Endothelial cell of umbilical vein (primary cell): ENCODE measurements around the gene LRRC66. TPM values are rescaled to one million over a fixed set of nuclear protein-coding genes. Genes with fewer than 3 reads are reported as not detected.

Experiments used
- BruUV-seq: library from RNA; stranded (reverse); fragments of 400-500 nt; replicated peaks from 2 replicates; lab custom pipeline; 2021; lab: Mats Ljungman, UMichigan
- CTCF ChIA-PET: fragments of 300-600, 350-600 bp; sonication (Branson Sonifier 250); formaldehyde crosslinking; loops from one replicate; lab custom pipeline; 2021; ENCODE audit warnings: antibody characterized with exemption, inconsistent platforms; lab: Charles Lee
- POLR2A ChIA-PET: fragments of 300-600, 350-600 bp; sonication (Branson Sonifier 250); formaldehyde crosslinking; loops from one replicate; lab custom pipeline; 2021; ENCODE audit warnings: antibody characterized with exemption, inconsistent platforms; lab: Charles Lee
- DNase-seq: peaks from one replicate; pipeline ENCODE4 v3.0.0-alpha.2; 2011; ENCODE audit warnings: low read depth, low spot score
- FAIRE-seq: peaks from 2 replicates; lab custom pipeline; 2011; peaks lifted over from hg19 to GRCh38; lab: Jason Lieb, UNC
- H2AFZ ChIP-seq: 2 replicates; pipeline ENCODE4 v1.6.0; 2012; ENCODE audit warnings: low read depth, low read length, control low read depth, inconsistent platforms
- H3K27ac ChIP-seq: 2 replicates; pipeline ENCODE4 v1.5.1; 2011; ENCODE audit warnings: low read depth, mild to moderate bottlenecking, control low read depth, low read length, moderate library complexity; ENCODE audit not compliant: insufficient read depth
- H3K27me3 ChIP-seq, 2 experiments: 2 replicates each; pipeline versions ENCODE4 v1.6.0 to v1.6.1; 2011; ENCODE audit warnings: low read length in 2 of 2, mixed read lengths in 1 of 2; ENCODE audit not compliant: control insufficient read depth in 2 of 2, insufficient read depth in 2 of 2
- H3K36me3 ChIP-seq, 2 experiments: 2 replicates in 1 of 2; 3 replicates in 1 of 2; pipeline ENCODE4 v1.5.1; 2011; ENCODE audit warnings: low read length in 2 of 2, mild to moderate bottlenecking in 1 of 2, moderate library complexity in 1 of 2; ENCODE audit not compliant: control insufficient read depth in 2 of 2, insufficient read depth in 2 of 2; ENCODE audit errors: extremely low read depth in 1 of 2
- H3K4me1 ChIP-seq: 3 replicates; pipeline ENCODE4 v1.5.1; 2011; ENCODE audit warnings: mild to moderate bottlenecking, low read length; ENCODE audit not compliant: control insufficient read depth, insufficient read depth; ENCODE audit errors: extremely low read depth
- H3K4me2 ChIP-seq: 2 replicates; pipeline ENCODE4 v1.6.1; 2011; ENCODE audit warnings: low read length, control low read depth, mixed read lengths; ENCODE audit not compliant: insufficient read depth
- H3K4me3 ChIP-seq, 3 experiments: fragments of 200-600 bp in 1 of 3; sonication (generic), shearing (Covaris generic) in 1 of 3; replicated peaks in 1 of 3; 2 replicates each; pipeline ENCODE4 v1.5.1; 2011 to 2016; ENCODE audit warnings: control low read depth in 3 of 3, low read length in 3 of 3, mild to moderate bottlenecking in 2 of 3, inconsistent platforms in 1 of 3, low read depth in 1 of 3, moderate library complexity in 1 of 3; ENCODE audit not compliant: insufficient read depth in 1 of 3
- H3K79me2 ChIP-seq: 2 replicates; pipeline ENCODE4 v1.6.0; 2012; ENCODE audit warnings: low read length, inconsistent platforms; ENCODE audit not compliant: control insufficient read depth, insufficient read depth
- H3K9ac ChIP-seq: replicated peaks from 2 replicates; pipeline ENCODE3; 2011; ENCODE audit warnings: low read length, control low read depth; ENCODE audit not compliant: insufficient read depth; ENCODE audit errors: extremely low read depth
- H3K9me1 ChIP-seq: replicated peaks from 3 replicates; pipeline ENCODE4 v1.6.0; 2011; ENCODE audit warnings: mild to moderate bottlenecking, low read length; ENCODE audit not compliant: control insufficient read depth, insufficient read depth; ENCODE audit errors: extremely low read depth
- H3K9me3 ChIP-seq: replicated peaks from 2 replicates; pipeline ENCODE4 v1.5.1; 2012; ENCODE audit warnings: low read length, inconsistent platforms; ENCODE audit not compliant: control insufficient read depth, insufficient read depth
- H4K20me1 ChIP-seq: replicated peaks from 2 replicates; pipeline ENCODE3; 2011; ENCODE audit warnings: mild to moderate bottlenecking, low read length; ENCODE audit not compliant: control insufficient read depth, insufficient read depth; ENCODE audit errors: extremely low read depth
- CTCF ChIP-seq, 2 donors: IDR thresholded peaks; 1 replicate in 1 of 2; 2 replicates in 1 of 2; pipeline ENCODE4 v1.5.1; 2011; ENCODE audit warnings: low read length in 2 of 2, mild to moderate bottlenecking in 2 of 2, moderate library complexity in 2 of 2, control low read depth in 1 of 2, inconsistent platforms in 1 of 2, low read depth in 1 of 2; ENCODE audit not compliant: insufficient read depth in 1 of 2; ENCODE audit errors: extremely low read depth in 1 of 2
- EZH2 ChIP-seq: IDR thresholded peaks from 2 replicates; pipeline ENCODE4 v1.6.1; 2012; ENCODE audit warnings: borderline replicate concordance, low read depth, mild to moderate bottlenecking, moderate library complexity, low read length, inconsistent platforms; ENCODE audit not compliant: severe bottlenecking
- FOS ChIP-seq: IDR thresholded peaks from 2 replicates; pipeline ENCODE4 v1.6.1; 2011; ENCODE audit warnings: mild to moderate bottlenecking, low read length, moderate library complexity, borderline replicate concordance; ENCODE audit not compliant: insufficient read depth
- GATA2 ChIP-seq: IDR thresholded peaks from 2 replicates; pipeline ENCODE4 v1.7.0; 2011; ENCODE audit warnings: low read depth, mild to moderate bottlenecking, moderate library complexity, mixed read lengths, low read length; ENCODE audit not compliant: insufficient read length, insufficient read depth
- JUN ChIP-seq: IDR thresholded peaks from 2 replicates; pipeline ENCODE4 v1.6.1; 2011; ENCODE audit warnings: borderline replicate concordance, low read depth; ENCODE audit not compliant: insufficient read length, insufficient read depth
- MAX ChIP-seq: IDR thresholded peaks from 2 replicates; pipeline ENCODE4 v1.6.1; 2011; ENCODE audit not compliant: insufficient read depth, insufficient read length
- MYC ChIP-seq: IDR thresholded peaks from one replicate; pipeline ENCODE4 v1.6.1; 2011; ENCODE audit warnings: mild to moderate bottlenecking, low read depth, low read length
- POLR2A ChIP-seq: IDR thresholded peaks from 2 replicates; pipeline ENCODE4 v1.6.1; 2012; ENCODE audit warnings: low read depth, mild to moderate bottlenecking, control low read depth, low read length
- POLR2AphosphoS5 ChIP-seq: IDR thresholded peaks from 2 replicates; pipeline ENCODE4 v1.6.1; 2012; ENCODE audit warnings: low read depth, mild to moderate bottlenecking, control low read depth, low read length, moderate library complexity; ENCODE audit not compliant: insufficient read depth
- dilution Hi-C: fragments of 300-500 bp; cut with MboI; formaldehyde crosslinking; loops from one replicate; pipeline ENCODE4 v1.15.0; 2019; ENCODE audit warnings: low sequenced_read_pairs; ENCODE audit not compliant: extremely low pct_ligation_motif_present
- intact Hi-C: fragments of 100-400 bp; cut with micrococcal nuclease; formaldehyde crosslinking; loops from one replicate; pipeline ENCODE4 v1.10.0; 2022
- polyA plus RNA-seq, 4 experiments: library from polyadenylated mRNA; depleted of rRNA in 3 of 4; stranded (reverse) in 3 of 4; unstranded in 1 of 4; fragments of >200 nt; gene quantifications; 2 replicates each; pipeline versions ENCODE4 v1.2.1 to v1.2.3, GENCODE V29; 2011 to 2012; ENCODE audit warnings: missing spikeins in 1 of 4
- total RNA-seq: library from RNA; stranded (reverse); gene quantifications from 2 replicates; pipeline ENCODE4 v1.2.3, GENCODE V29; 2021

Gene LRRC66
- total and polyA plus RNA-seq, 2 donors (not counting 3 experiments of a cell fraction or from before 2014, with no cell fraction given), result 0.15 to 0.27 TPM

- CTCF ChIA-PET, result no interaction called here
- Histone ChIP-seq H3K27me3 (peaks cover 11 to 38% of the 10 kb centered on the region in 2 experiments), H3K36me3 (no peaks in the 10 kb centered on the region), H3K27ac (no peak overlapping the region), H3K9me1 (no peaks in the 10 kb centered on the region), H3K9me3 (no peaks in the 10 kb centered on the region), H3K4me1 (peaks cover 19% of the 10 kb centered on the region), H3K4me3 (no peak overlapping the region), H2AFZ (no peak overlapping the region), H3K79me2 (no peaks in the 10 kb centered on the region), H3K9ac (no peak overlapping the region), H3K4me2 (no peak overlapping the region), H4K20me1 (no peaks in the 10 kb centered on the region)
- TF ChIP-seq FOS, result no peak
- no peak for TF ChIP-seq POLR2A
- no peak for TF ChIP-seq MAX
- TF ChIP-seq EZH2, result no peak
- no peak for TF ChIP-seq GATA2
- no peak for TF ChIP-seq POLR2AphosphoS5
- TF ChIP-seq JUN, result no peak
- TF ChIP-seq MYC, result no peak
- TF ChIP-seq CTCF (IDR thresholded peaks at IDR 0.05; ENCODE audit: extremely low read depth in 1 of 2, insufficient read depth in 1 of 2, low read depth in 1 of 2, low read length in 2 of 2), result no peak
- dilution Hi-C loops, result no loop called here
- DNase-seq, result no peak
- POLR2A ChIA-PET, result no interaction called here
- no peak for FAIRE-seq
- intact Hi-C loops, result no loop called here
- BruUV-seq, result no TSS peak
Observed at GRCh38 chr4:52054254-52054653, 34.1 kb upstream of the LRRC66 start.
